HL-60 (cell line): ENCODE results near the gene RELT.
A peak's percentile ranks its signal among the peaks of the same experiment; 100 is the strongest.

ENCODE experiments used
- DNase-seq, 2 experiments: peaks; one replicate each; pipeline ENCODE4 v3.0.0-alpha.2; 2010 to 2020; ENCODE audit warnings: low read depth in 1 of 2, low spot score in 1 of 2
- H3K27ac ChIP-seq: fragments of 250-450 bp; sonication (Bioruptor Pico); replicated peaks from 2 replicates; pipeline ENCODE4 v1.5.1; 2020; ENCODE audit warnings: mild to moderate bottlenecking, moderate library complexity
- H3K27me3 ChIP-seq: fragments of 250-450 bp; sonication (Bioruptor Pico); 2 replicates; pipeline ENCODE4 v1.5.1; 2021; ENCODE audit warnings: mild to moderate bottlenecking, moderate library complexity; ENCODE audit not compliant: insufficient read depth, poor library complexity, severe bottlenecking
- H3K4me3 ChIP-seq: replicated peaks from 2 replicates; pipeline ENCODE4 v1.5.1; 2011; ENCODE audit warnings: mild to moderate bottlenecking, control low read depth, low read length; ENCODE audit not compliant: insufficient read depth
- GABPA ChIP-seq: IDR thresholded peaks from 2 replicates; pipeline ENCODE4 v1.6.1; 2012; ENCODE audit warnings: low read depth
- POLR2AphosphoS5 ChIP-seq: IDR thresholded peaks from 2 replicates; pipeline ENCODE4 v1.6.1; 2012; ENCODE audit warnings: low read depth
- SPI1 ChIP-seq: IDR thresholded peaks from 2 replicates; pipeline ENCODE4 v1.6.1; 2012; ENCODE audit warnings: low read depth, mild to moderate bottlenecking, borderline replicate concordance
- TF ChIP-seq, protein P1 (sequence below): IDR thresholded peaks from 2 replicates; pipeline ENCODE4 v1.6.1; 2012; ENCODE audit warnings: low read depth; ENCODE audit not compliant: insufficient replicate concordance
- TF ChIP-seq, protein P2 (sequence below): IDR thresholded peaks from one replicate; pipeline ENCODE4 v1.5.1; 2011; ENCODE audit warnings: low read length, control low read depth, inconsistent platforms; ENCODE audit not compliant: insufficient read depth

The RELT gene

DNA sequence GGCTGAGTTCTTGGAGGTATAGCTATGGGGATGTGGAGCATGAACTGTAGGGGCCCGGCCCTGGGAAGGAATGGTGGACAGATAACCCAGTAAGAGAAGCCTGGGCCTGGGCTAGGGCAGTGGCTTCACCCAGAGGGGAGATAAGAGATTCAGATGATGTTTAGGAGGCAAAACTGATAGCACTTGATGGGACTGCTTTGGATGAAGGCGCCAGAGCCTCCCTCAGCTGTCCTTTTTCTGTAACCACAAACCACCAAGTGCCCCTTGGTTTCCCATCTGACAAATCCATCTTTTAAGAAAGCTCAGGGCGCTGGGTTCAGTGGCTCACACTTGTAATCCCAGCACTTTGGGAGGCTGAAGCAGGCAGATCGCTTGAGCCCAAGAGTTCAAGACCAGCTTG, 23.4 kb downstream of the RELT start:
- H3K27ac ChIP-seq, result no peak overlapping the region
- no peaks in the 10 kb centered on the region for H3K27me3 ChIP-seq
- no peak for DNase-seq
- TF ChIP-seq POLR2AphosphoS5 (no peak), GABPA (no peak), SPI1 (no peak)
- TF ChIP-seq, protein P1, sequence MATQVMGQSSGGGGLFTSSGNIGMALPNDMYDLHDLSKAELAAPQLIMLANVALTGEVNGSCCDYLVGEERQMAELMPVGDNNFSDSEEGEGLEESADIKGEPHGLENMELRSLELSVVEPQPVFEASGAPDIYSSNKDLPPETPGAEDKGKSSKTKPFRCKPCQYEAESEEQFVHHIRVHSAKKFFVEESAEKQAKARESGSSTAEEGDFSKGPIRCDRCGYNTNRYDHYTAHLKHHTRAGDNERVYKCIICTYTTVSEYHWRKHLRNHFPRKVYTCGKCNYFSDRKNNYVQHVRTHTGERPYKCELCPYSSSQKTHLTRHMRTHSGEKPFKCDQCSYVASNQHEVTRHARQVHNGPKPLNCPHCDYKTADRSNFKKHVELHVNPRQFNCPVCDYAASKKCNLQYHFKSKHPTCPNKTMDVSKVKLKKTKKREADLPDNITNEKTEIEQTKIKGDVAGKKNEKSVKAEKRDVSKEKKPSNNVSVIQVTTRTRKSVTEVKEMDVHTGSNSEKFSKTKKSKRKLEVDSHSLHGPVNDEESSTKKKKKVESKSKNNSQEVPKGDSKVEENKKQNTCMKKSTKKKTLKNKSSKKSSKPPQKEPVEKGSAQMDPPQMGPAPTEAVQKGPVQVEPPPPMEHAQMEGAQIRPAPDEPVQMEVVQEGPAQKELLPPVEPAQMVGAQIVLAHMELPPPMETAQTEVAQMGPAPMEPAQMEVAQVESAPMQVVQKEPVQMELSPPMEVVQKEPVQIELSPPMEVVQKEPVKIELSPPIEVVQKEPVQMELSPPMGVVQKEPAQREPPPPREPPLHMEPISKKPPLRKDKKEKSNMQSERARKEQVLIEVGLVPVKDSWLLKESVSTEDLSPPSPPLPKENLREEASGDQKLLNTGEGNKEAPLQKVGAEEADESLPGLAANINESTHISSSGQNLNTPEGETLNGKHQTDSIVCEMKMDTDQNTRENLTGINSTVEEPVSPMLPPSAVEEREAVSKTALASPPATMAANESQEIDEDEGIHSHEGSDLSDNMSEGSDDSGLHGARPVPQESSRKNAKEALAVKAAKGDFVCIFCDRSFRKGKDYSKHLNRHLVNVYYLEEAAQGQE, result no peak
- TF ChIP-seq, protein P2, sequence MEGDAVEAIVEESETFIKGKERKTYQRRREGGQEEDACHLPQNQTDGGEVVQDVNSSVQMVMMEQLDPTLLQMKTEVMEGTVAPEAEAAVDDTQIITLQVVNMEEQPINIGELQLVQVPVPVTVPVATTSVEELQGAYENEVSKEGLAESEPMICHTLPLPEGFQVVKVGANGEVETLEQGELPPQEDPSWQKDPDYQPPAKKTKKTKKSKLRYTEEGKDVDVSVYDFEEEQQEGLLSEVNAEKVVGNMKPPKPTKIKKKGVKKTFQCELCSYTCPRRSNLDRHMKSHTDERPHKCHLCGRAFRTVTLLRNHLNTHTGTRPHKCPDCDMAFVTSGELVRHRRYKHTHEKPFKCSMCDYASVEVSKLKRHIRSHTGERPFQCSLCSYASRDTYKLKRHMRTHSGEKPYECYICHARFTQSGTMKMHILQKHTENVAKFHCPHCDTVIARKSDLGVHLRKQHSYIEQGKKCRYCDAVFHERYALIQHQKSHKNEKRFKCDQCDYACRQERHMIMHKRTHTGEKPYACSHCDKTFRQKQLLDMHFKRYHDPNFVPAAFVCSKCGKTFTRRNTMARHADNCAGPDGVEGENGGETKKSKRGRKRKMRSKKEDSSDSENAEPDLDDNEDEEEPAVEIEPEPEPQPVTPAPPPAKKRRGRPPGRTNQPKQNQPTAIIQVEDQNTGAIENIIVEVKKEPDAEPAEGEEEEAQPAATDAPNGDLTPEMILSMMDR, result no peak
- no peak overlapping the region for H3K4me3 ChIP-seq

DNA sequence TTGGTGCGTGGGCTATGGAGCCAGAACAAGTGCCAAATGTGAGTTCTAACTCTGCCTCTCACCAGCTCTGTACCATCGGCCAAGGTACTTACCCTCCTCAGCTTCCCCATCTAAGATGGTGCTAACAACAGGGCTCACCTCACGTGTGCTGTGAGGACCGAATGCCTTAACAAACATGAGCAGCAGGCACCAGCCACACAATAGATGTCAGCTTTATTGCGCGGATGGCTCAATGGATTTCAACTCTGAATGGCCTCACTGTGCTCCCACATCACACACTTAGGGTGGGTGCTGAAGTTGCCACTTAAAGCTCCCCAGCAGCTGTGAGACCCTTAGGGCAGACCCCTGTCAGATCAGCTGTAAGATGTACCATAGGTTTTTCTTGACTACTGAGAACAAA, 24.1 kb downstream of the RELT start:
- TF ChIP-seq GABPA (no peak), POLR2AphosphoS5 (peak; percentile 68; the same call in 1 of the 2 replicates), SPI1 (no peak)
- TF ChIP-seq, protein P1, result no peak
- Histone ChIP-seq H3K27me3 (no peaks in the 10 kb centered on the region), H3K4me3 (no peak overlapping the region), H3K27ac (no peak overlapping the region)
- no peak for DNase-seq

DNA sequence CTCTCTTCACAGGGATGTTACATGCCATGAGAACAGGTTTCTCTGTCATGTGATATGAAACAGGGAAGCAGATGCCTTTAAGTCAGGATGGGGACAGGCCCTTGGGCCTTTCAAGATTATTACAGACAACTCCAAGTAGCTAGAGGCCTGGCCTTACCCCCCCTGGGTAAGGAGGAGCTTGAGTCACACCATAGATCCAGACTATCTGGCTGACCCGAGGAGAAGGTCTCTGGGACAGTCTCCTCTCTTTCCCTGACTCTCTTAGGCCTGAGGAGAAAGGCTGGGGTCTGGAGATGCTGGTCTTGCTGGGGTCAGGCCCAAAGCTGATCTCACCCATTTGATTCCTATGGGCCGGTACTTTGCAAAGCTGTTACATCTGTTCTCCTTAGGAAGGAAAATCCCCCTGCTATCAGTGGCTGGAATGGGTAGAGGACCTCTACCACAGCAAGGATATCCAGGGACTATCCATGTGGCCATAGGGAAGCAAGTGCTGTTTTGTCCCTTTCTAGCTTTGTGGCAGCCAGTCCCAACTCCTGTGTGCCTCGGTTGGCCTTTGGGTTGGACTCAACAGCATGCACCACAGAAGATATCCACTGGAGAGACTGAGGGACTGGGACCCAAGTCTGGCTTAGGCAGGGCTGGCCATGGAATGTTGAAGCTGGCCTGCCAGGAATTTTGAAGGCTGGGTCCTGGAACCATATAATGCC, 25.2 kb downstream of the RELT start:
- no peak overlapping the region for H3K27ac ChIP-seq
- H3K4me3 ChIP-seq, result no peak overlapping the region
- H3K27me3 ChIP-seq, result no peaks in the 10 kb centered on the region
- TF ChIP-seq POLR2AphosphoS5 (peak; percentile 21; the same call in 1 of the 2 replicates), SPI1 (no peak)
- no peak for DNase-seq

DNA sequence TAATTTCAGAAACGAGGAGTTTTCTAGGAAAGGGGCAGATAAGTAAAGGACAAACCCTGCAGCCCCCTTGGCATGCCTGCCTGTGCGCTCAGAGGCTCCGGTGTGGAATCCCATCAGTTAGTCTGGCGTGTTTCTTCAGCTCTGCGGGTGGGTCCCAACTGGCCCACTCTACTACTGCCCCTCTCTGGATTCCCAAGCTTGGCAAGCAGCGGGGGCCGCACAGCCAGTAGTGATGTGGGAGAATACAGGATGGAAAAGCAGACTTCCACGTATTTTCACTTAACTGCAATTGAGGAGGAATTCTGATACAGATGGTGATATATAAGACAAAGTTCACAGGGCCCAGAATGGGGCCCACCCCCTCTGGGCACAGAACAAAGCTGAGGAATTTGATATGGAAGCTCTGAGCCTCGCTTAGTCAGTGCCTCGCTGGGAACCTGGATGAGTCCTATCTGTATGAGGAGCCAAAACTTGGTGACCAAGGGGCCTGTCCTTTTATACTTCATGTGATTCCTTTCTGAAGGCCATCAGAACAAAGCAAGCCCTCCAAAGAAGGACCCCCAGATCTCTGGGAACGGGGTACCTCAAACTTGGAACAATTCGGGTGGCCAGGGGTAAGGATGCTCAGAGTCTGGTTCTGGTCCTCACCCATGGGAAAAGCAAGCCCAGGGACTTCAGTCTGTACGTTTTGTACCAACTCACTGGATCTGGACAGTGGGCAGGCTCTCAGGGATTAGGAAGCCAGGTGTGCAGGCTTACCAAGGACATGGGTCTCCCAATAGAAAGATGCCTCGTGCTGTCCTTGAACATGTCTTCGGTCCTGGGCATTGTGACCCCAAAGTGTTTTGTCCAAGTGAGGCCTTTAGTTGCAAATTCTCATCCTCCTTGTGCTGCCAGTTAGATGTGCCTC, 26.0 kb downstream of the RELT start:
- no peak for TF ChIP-seq GABPA
- TF ChIP-seq, protein P2, result no peak
- TF ChIP-seq SPI1, result no peak
- TF ChIP-seq POLR2AphosphoS5, result no peak
- TF ChIP-seq, protein P1, result no peak
- no peak overlapping the region for H3K27ac ChIP-seq
- no peak overlapping the region for H3K4me3 ChIP-seq
- no peaks in the 10 kb centered on the region for H3K27me3 ChIP-seq
- no peak for DNase-seq
